Astrocyte of the cerebellum (primary cell): ENCODE measurements around the gene NPTN.

Experiments used
- DNase-seq: peaks from one replicate; pipeline ENCODE4 v3.0.0-alpha.2; 2011; ENCODE audit warnings: low read depth
- H3K4me3 ChIP-seq: 2 replicates; pipeline ENCODE4 v1.5.1; 2011; ENCODE audit warnings: mild to moderate bottlenecking, low read depth, low read length, moderate library complexity
- CTCF ChIP-seq: IDR thresholded peaks from 2 replicates; pipeline ENCODE4 v1.5.1; 2012; ENCODE audit warnings: low read length, low read depth, moderate library complexity, mild to moderate bottlenecking; ENCODE audit errors: missing control alignments
- in situ Hi-C: cut with HindIII; loops from 2 replicates; pipeline ENCODE4 v1.10.0; 2017; ENCODE audit warnings: low sequenced_read_pairs

NPTN gene

DNA sequence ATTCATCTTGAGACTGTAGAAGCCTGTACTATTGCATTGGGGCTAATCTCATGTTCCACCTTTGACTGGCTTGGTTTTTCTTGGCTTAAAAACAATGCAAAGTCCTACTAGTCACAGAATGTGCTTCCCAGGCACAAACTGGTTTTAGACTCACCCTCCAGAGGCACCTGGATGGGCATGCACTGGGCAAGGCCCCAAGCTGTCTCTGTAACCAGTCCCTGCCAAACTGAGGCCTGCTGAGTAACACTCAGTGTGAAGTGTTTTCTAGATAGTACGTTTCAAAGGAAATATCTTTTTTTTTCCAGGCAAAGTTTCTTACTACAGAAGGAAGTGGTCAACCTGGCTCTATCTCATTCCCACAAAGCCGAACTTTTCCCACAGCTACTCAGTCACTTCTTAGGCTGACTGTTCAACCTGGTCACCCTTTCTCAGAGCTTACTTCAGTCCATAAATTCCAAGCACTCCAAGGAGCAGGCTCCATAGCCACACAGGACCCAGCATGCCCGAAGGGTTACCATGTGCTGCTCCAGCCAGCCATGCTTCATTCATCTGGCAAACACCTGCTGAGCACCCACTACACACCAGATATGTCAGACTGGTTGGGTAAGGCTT, 57.4 kb downstream of the NPTN start:
- TF ChIP-seq CTCF, result no peak
- peak; percentile 86 for DNase-seq
- H3K4me3 ChIP-seq, result no peak overlapping the region
- in situ Hi-C loops, result no loop called here

- in situ Hi-C loops, result no loop called here
- no peak for TF ChIP-seq CTCF
- DNase-seq, result no peak
- no peak overlapping the region for H3K4me3 ChIP-seq
Measured at GRCh38 chr15:73573572-73573971, 59.6 kb downstream of the NPTN start.

GRCh38 chr15:73573037-73573436, 60.2 kb downstream of the NPTN start:
- H3K4me3 ChIP-seq, result no peak overlapping the region
- no peak for TF ChIP-seq CTCF
- in situ Hi-C loops, result no loop called here
- no peak for DNase-seq

GRCh38 chr15:73572296-73572695, 60.9 kb downstream of the NPTN start:
- H3K4me3 ChIP-seq, result no peak overlapping the region
- in situ Hi-C loops, result no loop called here
- DNase-seq, result no peak
- no peak for TF ChIP-seq CTCF

DNA sequence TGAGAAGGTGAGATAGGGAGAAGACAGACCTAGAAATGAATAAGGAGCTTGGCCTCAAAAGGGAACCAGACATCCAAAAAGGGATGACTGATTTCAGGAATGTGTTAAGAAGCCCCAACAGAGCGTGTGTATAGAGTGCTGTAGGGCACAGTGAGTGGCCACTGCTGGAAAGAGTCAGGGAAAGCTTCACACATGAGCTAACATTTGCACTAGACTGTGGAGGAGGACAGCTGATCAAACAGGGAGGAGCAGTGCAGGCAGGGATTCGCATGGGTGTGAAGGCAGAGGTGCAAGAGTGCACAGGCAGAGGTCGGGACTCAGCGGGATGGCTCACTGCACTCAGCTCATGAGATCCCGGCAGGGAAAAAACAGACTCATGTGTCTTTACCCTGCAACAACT, 61.8 kb downstream of the NPTN start:
- in situ Hi-C loops, result no loop called here
- TF ChIP-seq CTCF, result no peak
- H3K4me3 ChIP-seq, result no peak overlapping the region
- no peak for DNase-seq

- H3K4me3 ChIP-seq, result no peak overlapping the region
- in situ Hi-C loops, result no loop called here
- DNase-seq, result no peak
- TF ChIP-seq CTCF, result no peak
Measured at GRCh38 chr15:73570355-73571032, 62.7 kb downstream of the NPTN start.
